ENCODE results near the gene NELFCD.

NELFCD gene

GRCh38 chr20:58981628-58982364 lies 740 bp downstream of the NELFCD start (continued):
- TF ChIP-seq ZNF692 (tag by site-specific recombination; IDR thresholded peaks at IDR 0.05) (no peak), ZNF521 (tag by site-specific recombination; IDR thresholded peaks at IDR 0.05) (no peak), ZNF518A (tag by site-specific recombination; conservative IDR thresholded peaks at IDR 0.05; ENCODE audit: low read depth) (no peak), ZNF335 (tag by site-specific recombination; conservative IDR thresholded peaks at IDR 0.05) (peak; percentile 69), HOXC10 (CRISPR knock-in tag; IDR thresholded peaks at IDR 0.05) (no peak), ZNF362 (tag by site-specific recombination; IDR thresholded peaks at IDR 0.05) (peak; percentile 93), SCRT2 (tag by site-specific recombination; IDR thresholded peaks at IDR 0.05) (peak; percentile 63; the same call in 1 of the 2 replicates), SETDB1 (IDR thresholded peaks at IDR 0.05; ENCODE audit: insufficient read length, low read length) (no peak), ZNF792 (tag by site-specific recombination; IDR thresholded peaks at IDR 0.05) (no peak), YY1 (tag by site-specific recombination; IDR thresholded peaks at IDR 0.05) (no peak), ZNF600 (tag by site-specific recombination; IDR thresholded peaks at IDR 0.05) (peak; percentile 27; the same call in 1 of the 2 replicates), ZNF398 (tag by site-specific recombination; IDR thresholded peaks at IDR 0.05) (no peak), ZNF121 (tag by site-specific recombination; IDR thresholded peaks at IDR 0.05) (no peak), ZNF280C (tag by site-specific recombination; IDR thresholded peaks at IDR 0.05) (no peak), ZSCAN30 (tag by site-specific recombination; IDR thresholded peaks at IDR 0.05) (peak; percentile 36; the same call in 1 of the 2 replicates), ZNF571 (tag by site-specific recombination; IDR thresholded peaks at IDR 0.05) (no peak)

All from HEK293 (cell line).